DMS79 treated with DMSO at 0.1 percent for 48 hours (cell line): Measurements from ENCODE around the gene FCRL1.

ENCODE experiments used
- DNase-seq: peaks from one replicate; lab custom pipeline; 2025; lab: John Stamatoyannopoulos, UW

FCRL1 gene

GRCh38 chr1:157799996-157800395 is 19.9 kb downstream of the FCRL1 start:
- DNase-seq = no peak

DNA sequence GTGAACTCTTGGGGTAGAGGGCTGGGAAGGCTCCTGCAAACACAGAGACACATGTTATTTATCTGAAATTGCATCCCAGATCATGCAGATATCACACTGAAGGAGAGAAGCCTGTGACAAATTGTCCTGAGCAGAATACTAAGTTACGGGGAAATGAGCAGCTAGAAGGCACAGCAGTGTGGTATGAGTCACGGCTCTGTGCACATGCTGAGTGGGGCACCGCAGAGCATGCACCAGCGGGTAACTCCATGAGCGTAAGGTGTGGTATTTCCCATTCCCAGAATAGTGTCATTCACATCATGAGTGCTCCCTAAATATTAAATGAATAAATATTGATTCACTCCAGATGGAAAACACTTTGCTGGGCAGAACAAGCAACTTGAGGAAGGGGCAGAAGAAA is 21.7 kb downstream of the FCRL1 start:
- DNase-seq = no peak

- DNase-seq = no peak
Observed at GRCh38 chr1:157785248-157785647, 34.7 kb downstream of the FCRL1 start.

- no peak for DNase-seq
Observed at GRCh38 chr1:157784801-157785200, 35.1 kb downstream of the FCRL1 start.

DNA sequence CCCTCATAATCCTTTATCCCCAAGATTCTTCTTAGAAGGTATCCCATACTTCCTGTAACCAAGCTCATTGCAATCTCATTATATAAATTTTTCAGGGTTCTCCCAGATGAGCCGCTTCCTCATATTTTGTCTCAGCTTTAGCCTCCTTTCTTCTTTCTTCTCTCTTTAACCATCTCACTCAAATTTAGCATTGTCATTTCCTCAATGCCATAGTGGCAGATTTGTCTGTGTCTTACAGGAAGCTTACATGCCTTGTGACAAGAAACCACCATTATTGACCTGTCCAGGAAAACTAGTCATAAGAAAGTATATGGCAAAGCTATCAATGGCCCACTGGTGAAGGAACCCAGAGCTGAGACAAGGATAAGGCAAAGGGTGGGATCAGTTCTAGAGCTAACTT is 37.0 kb downstream of the FCRL1 start:
- no peak for DNase-seq

- DNase-seq = no peak
Observed at GRCh38 chr1:157781048-157781447, 38.9 kb downstream of the FCRL1 start.

DNA sequence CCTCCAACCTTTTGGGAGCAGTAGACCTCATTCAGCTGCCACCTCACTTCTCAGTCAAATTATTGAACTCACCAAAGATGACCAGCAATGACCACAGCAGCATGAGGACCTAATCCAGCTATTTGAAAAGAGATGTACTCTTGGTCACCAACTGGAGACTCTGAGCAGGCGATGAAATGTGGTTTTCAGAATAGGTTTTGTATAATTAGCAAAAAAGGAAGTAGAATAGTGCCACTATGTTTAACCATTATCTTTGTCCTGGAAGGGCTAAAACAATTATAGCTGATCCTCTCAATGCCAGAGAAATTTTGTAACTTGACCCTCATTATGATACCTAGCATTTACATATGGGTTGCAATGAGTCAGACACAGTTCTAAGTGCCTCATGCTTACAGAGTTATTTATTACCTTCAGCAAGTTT is 42.9 kb downstream of the FCRL1 start, which contains the start of gene FCRL2:
Gene FCRL2 (minus strand): TSS at position 162 of the 421 bp plus-strand sequence. CDS start 59 bp downstream, at position 103.
- no peak for DNase-seq

- no peak for DNase-seq
Observed at GRCh38 chr1:157775101-157775870, 44.6 kb downstream of the FCRL1 start.

GRCh38 chr1:157774412-157774811 is 45.5 kb downstream of the FCRL1 start:
- no peak for DNase-seq

DNA sequence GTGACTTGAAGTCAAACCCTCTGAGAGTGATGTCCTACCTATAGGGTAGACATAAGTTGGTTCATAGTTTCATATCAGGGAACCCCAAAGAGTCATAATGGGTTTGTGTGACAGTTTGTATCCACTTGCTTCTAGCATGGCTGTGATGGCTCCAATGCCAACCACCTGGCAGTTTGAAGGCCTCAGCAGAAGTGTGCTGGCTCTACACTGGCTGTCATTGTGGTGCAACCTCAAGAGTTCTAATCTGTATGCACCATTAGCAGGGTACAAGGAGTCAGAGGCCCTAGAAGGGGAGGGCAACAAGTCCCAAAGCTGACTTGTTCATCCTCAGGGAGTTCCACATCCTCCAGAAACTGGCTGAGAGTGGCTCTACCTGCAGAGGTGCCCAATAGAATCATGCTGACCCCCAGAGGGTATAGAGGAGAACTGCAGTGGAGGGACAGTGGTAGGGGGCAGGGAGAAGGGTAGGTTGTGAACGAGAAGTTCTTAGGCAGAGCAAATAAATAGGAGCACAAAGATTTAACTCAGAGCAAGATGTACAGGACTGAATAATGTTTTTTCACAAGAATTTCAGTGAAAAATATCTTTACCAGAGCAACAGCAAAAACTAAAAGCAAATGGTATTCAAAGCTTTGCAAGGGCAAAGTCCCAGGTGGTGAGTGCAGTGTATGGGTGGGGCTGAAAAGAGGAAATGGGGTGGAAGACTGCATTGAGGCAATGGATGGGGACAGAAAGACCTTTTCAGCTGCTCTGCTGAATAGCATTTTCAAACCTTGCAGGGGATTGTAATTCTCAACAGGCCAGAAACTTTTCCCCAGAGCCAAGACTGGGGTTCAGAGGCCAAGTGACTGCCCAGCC is 46.2 kb downstream of the FCRL1 start:
- DNase-seq = no peak

DNA sequence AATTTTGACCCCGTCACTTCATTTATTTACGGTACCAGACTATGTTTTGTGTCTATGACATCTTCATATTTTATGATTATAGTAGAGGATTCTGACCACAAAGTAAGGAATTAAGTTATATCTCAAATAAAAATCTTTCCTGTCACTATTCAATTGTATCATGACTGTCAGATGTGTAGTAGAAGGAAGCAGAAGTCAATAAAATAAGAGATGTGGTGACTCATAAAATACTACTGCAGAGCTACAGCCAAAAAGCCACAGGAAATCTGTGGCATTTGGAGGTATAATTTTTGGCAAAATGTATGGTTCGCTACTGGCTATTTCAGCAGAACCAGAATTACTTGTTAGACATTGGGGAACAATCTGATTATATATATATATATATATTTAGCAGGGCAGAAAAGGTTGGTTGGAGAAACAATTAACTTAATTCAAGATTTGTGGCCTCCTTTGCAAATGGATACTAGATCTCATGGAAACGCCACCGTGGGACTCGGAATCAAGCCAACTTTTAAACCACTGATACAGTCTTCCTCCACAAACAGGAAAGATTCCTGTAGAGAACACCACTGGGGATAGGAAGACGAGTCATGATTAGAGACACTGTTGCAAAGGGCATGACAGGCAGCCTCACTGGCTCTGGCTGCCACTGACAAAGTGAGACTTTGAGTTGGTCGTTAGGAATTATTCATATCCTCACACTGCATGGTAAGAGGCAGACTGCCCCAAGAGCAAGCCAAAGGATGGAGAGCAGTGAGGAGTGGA is 48.1 kb downstream of the FCRL1 start:
- no peak for DNase-seq

DNA sequence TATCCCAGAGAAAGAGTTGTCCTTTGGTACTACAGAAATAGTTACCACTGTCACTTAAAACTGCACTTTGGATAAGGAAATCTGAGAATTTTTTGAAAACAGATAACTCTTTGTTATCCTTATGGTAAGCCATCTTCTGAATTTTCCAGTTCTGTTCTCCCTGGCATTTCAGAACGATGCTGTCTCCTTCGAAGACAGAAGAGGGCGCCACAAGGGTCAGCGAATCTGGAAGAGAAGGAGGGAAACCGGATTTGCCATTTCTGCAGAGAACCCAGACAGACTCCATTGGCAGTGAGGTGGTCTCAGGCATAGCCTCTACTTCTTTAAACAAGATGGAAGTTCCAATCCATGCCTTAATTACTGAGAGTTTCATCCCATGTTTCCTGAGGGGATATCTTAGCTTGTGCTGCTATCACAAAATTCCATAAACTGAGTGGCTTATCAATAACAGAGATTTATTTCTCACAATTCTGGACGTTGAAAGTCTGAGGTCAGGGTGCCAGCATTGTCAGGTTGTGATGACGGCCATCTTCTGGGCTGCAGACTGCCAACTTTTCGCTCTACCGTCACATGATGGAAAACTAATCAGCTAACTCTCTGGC is 49.4 kb downstream of the FCRL1 start:
- DNase-seq = no peak

DNA sequence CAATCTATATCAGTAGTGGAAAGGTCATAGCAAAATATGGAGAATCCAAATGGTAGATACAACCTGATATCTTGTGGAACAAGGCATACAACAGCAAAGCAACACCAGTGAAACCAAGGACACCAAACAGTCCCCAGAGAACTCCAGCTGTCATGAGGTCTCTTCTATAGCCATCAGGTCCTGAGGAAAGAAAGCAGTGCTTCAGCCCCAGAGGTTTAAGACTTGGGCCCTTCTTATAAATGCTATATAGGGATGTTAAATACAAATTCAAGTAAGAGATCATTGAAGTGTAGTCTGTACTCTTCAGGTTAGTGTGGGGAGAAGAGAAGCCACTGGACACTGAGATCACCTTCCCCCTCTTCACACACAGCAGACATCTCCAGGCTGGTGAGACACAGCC is 53.1 kb downstream of the FCRL1 start:
- no peak for DNase-seq

DNA sequence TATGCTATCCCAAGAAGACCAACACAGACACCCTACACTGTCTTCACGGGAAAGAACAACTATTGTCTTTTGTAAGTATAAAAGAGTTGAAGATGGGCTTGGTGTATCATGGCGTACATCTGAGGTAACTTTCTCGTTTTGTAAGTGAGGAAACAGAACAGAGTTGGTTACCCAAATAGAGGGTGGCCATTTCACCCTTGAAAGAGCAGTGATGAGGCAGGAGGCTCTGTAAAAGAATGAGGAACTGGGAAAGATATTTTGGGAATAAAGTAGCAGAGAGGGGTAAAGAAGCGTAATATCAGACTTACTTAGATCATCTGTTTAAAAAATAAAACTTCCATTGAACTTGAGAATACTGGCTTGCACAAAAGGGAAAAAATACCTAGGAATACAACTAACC is 61.9 kb downstream of the FCRL1 start:
- no peak for DNase-seq

GRCh38 chr1:157753611-157754010 is 66.3 kb downstream of the FCRL1 start:
- no peak for DNase-seq

DNA sequence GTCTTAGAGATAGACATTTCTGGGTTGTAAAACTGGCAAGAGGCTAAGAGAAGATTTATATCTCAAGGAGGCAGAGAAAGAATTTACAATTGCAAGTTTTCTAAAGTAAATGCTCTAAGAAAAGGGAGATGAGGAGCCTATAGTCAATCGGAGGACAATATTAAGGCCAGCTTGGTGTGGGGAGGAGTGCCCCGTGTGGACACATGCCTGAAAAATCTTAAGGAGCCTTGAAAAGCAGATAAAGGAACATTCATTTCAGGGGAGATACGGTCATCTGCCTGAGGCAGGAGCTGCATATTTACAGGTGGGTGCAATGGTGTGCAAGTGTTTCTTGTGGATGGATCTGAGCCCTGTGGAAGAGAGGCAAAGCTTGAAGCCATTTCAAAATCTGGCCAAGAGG is 68.6 kb downstream of the FCRL1 start:
- no peak for DNase-seq

DNA sequence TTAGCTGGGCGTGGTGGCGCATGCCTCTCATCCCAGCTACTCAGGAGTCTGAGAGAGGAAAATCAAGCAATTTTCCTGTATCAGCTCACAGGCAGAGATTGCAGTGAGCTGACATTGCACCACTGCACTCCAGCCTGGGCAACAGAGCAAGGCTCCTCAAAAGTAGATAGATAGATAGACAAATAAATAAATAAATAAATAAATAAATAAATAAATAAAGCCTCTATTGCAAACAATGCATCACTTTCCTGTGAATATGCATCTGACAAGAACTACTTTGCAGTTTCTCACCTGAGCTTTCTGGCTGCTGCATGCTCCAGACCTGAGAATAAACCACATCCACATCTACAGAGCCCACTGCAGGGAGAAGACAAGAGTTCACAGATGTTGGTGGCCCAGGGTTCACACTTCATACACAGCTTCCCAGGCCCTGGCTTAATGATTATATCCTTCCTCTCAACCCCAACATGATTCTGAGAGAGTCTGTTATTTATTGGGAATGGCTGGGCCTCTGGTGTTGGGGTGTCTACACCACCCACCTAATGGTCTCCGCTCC is 71.6 kb downstream of the FCRL1 start:
- no peak for DNase-seq
